ENCODE data around the gene C2orf69. TPM values are rescaled to one million over a fixed set of nuclear protein-coding genes. Genes with fewer than 3 reads are reported as not detected.
A peak's percentile ranks its signal among the peaks of the same experiment; 100 is the strongest.

The C2orf69 gene
- total RNA-seq, 1 experiment from 2014 or later: 22.0 TPM

- H3K56ac ChIP-seq (ENCODE audit: insufficient read length, low read depth, low read length): no peak overlapping the region
- no peaks in the 10 kb centered on the region for H3K9me3 ChIP-seq (ENCODE audit: control insufficient read depth, low read depth, low read length)
- H4K8ac ChIP-seq (replicated peaks; ENCODE audit: insufficient read length, low read depth, low read length): no peak overlapping the region
- H2BK120ac ChIP-seq (ENCODE audit: low read depth, low read length, poor library complexity, severe bottlenecking): no peak overlapping the region
- peak overlapping the region; percentile 41 for H3K4me2 ChIP-seq (ENCODE audit: insufficient read depth, insufficient read length, low read length)
- peaks cover 8% of the 10 kb centered on the region; the same call in 1 of the 2 replicates for H3K4me1 ChIP-seq (ENCODE audit: insufficient read depth, low read length)
- peak overlapping the region; percentile 39 to 62; a peak in 3 of 5 replicates for H3K4me3 Mint-ChIP-seq
- no peaks in the 10 kb centered on the region for H3K27me3 Mint-ChIP-seq (ENCODE audit: low read depth)
- H3K4me1 Mint-ChIP-seq: peaks cover 40 to 44% of the 10 kb centered on the region in 2 experiments
- no peak overlapping the region for H3K4ac ChIP-seq (ENCODE audit: low read depth, low read length)
- H4K5ac ChIP-seq (ENCODE audit: insufficient read length, low read depth, low read length): no peak overlapping the region
- no peak overlapping the region for H2AFZ ChIP-seq (ENCODE audit: low read length)
- H3K9me3 Mint-ChIP-seq: peaks cover 9 to 10% of the 10 kb centered on the region in 2 experiments
- DNase-seq: no peak
- no peak overlapping the region for H3K18ac ChIP-seq (ENCODE audit: insufficient read length, low read depth, low read length)
- TF ChIP-seq CTCF (conservative IDR thresholded peaks at IDR 0.05): no peak
- no peak overlapping the region for H2BK20ac ChIP-seq (ENCODE audit: low read depth, low read length, poor library complexity, severe bottlenecking)
- H3K79me1 ChIP-seq (ENCODE audit: insufficient read depth, low read depth, low read length, poor library complexity, severe bottlenecking): no peaks in the 10 kb centered on the region
- no peak overlapping the region for H2BK15ac ChIP-seq (ENCODE audit: low read depth, low read length)
- H4K20me1 ChIP-seq (ENCODE audit: control insufficient read depth, insufficient read depth, insufficient read length): no peaks in the 10 kb centered on the region
- H3K14ac ChIP-seq (ENCODE audit: insufficient read depth, low read length): no peak overlapping the region
- H3T11ph ChIP-seq (ENCODE audit: low read length): no peak overlapping the region
- no peaks in the 10 kb centered on the region for H3K27me3 ChIP-seq (ENCODE audit: insufficient read depth, low read length)
- peak overlapping the region; percentile 96 to 99 (median 99) for H3K27ac Mint-ChIP-seq
- no peaks in the 10 kb centered on the region for H3K79me2 ChIP-seq (ENCODE audit: insufficient read depth, low read length)
- no peak overlapping the region for H2AK5ac ChIP-seq (ENCODE audit: insufficient read length, low read length)
- WGBS (ENCODE audit: extremely low coverage, insufficient read length, low lambda C conversion rate): no CpG with 5 or more reads among the region's 1 CpG
- H4K91ac ChIP-seq (ENCODE audit: insufficient read length, low read depth, low read length): no peak overlapping the region
- peak overlapping the region; percentile 24 for H2BK5ac ChIP-seq (ENCODE audit: insufficient read length, low read length)
- H2BK12ac ChIP-seq (ENCODE audit: insufficient read length, low read depth, low read length): no peak overlapping the region
- no peak overlapping the region for H3K23ac ChIP-seq (ENCODE audit: insufficient read length, low read depth, low read length)
- H3K36me3 Mint-ChIP-seq (ENCODE audit: insufficient read depth in 1 of 3, low read depth in 3 of 3): peaks cover 9 to 13% (median 12%) of the 10 kb centered on the region in 3 experiments
- H3K9ac ChIP-seq (ENCODE audit: extremely low read depth, insufficient read length, low read length): no peak overlapping the region
- peak overlapping the region; percentile 94 for H3K27ac ChIP-seq (ENCODE audit: insufficient read length, low read depth, low read length)
- H3K23me2 ChIP-seq (ENCODE audit: insufficient read length, low read depth, low read length, poor library complexity, severe bottlenecking): no peaks in the 10 kb centered on the region
Measured at GRCh38 chr2:199869653-199870052, 41.4 kb upstream of the C2orf69 start.

Data from H9 (cell line).